Lower lobe of right lung (tissue), 2 donors: ENCODE measurements around the gene VKORC1. TPM values are rescaled to one million over a fixed set of nuclear protein-coding genes. Genes with fewer than 3 reads are reported as not detected.

Experiments
- ATAC-seq, 2 donors: fragments of 200-7000 bp; cut with Tn5 transposase; one replicate each; pipeline ENCODE4 v1.9.1; 2020 to 2022; ENCODE audit warnings: mild to moderate bottlenecking in 2 of 2, moderate library complexity in 2 of 2
- DNase-seq: peaks from one replicate; pipeline ENCODE4 v3.0.0-alpha.2; 2020
- H3K27ac ChIP-seq: fragments of 200-600 bp; one replicate; pipeline ENCODE4 v1.8.0; 2022
- H3K27me3 ChIP-seq: fragments of 200-600 bp; one replicate; pipeline ENCODE4 v1.8.0; 2022; ENCODE audit warnings: low read depth
- H3K36me3 ChIP-seq: fragments of 200-600 bp; one replicate; pipeline ENCODE4 v1.8.0; 2022; ENCODE audit warnings: mild to moderate bottlenecking
- H3K4me1 ChIP-seq: fragments of 200-600 bp; one replicate; pipeline ENCODE4 v1.8.0; 2022
- H3K4me3 ChIP-seq: fragments of 200-600 bp; one replicate; pipeline ENCODE4 v1.8.0; 2022; ENCODE audit warnings: mild to moderate bottlenecking
- H3K9me3 ChIP-seq: fragments of 200-600 bp; one replicate; pipeline ENCODE4 v1.8.0; 2022
- intact Hi-C: fragments of 100-400 bp; cut with DNase I; formaldehyde crosslinking; loops from one replicate; pipeline ENCODE4 v1.11.0; 2022
- total RNA-seq: library from RNA; stranded (reverse); fragmentation: NEBNext Ultra II Directional; extraction: Animal tissue kit (Norgen Biotek cat#: 25700); gene quantifications from one replicate; pipeline ENCODE4 v1.2.1, GENCODE V29; 2021
- TF ChIP-seq, protein P1 (sequence below): fragments of 200-600 bp; IDR thresholded peaks from one replicate; pipeline ENCODE4 v1.8.0; 2022; ENCODE audit warnings: antibody characterized with exemption, mild to moderate bottlenecking
- donor health status: DM: no; HTN: yes; CAD: no; lungs with severe emphysema.

Gene VKORC1
- total RNA-seq, 1 donor from 2014 or later: 65.6 TPM

- no peak for DNase-seq
- TF ChIP-seq, protein P1, sequence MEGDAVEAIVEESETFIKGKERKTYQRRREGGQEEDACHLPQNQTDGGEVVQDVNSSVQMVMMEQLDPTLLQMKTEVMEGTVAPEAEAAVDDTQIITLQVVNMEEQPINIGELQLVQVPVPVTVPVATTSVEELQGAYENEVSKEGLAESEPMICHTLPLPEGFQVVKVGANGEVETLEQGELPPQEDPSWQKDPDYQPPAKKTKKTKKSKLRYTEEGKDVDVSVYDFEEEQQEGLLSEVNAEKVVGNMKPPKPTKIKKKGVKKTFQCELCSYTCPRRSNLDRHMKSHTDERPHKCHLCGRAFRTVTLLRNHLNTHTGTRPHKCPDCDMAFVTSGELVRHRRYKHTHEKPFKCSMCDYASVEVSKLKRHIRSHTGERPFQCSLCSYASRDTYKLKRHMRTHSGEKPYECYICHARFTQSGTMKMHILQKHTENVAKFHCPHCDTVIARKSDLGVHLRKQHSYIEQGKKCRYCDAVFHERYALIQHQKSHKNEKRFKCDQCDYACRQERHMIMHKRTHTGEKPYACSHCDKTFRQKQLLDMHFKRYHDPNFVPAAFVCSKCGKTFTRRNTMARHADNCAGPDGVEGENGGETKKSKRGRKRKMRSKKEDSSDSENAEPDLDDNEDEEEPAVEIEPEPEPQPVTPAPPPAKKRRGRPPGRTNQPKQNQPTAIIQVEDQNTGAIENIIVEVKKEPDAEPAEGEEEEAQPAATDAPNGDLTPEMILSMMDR: no peak
- no peaks in the 10 kb centered on the region for H3K9me3 ChIP-seq
- no peaks in the 10 kb centered on the region for H3K36me3 ChIP-seq
- no peaks in the 10 kb centered on the region for H3K4me1 ChIP-seq
- no peak overlapping the region for H3K27ac ChIP-seq
- no peak overlapping the region for H3K4me3 ChIP-seq
- no peaks in the 10 kb centered on the region for H3K27me3 ChIP-seq
- intact Hi-C loops: no loop called here
- ATAC-seq: no peak
Measured at GRCh38 chr16:31050280-31051030, 44.1 kb downstream of the VKORC1 start.

GRCh38 chr16:31043898-31044481, 50.6 kb downstream of the VKORC1 start:
- Histone ChIP-seq H3K9me3 (no peaks in the 10 kb centered on the region), H3K4me1 (no peaks in the 10 kb centered on the region), H3K27me3 (no peaks in the 10 kb centered on the region), H3K36me3 (peaks cover 42% of the 10 kb centered on the region), H3K27ac (no peak overlapping the region), H3K4me3 (no peak overlapping the region)
- TF ChIP-seq, protein P1: no peak
- ATAC-seq (no peak), DNase-seq (no peak)
- intact Hi-C loops: no loop called here

DNA sequence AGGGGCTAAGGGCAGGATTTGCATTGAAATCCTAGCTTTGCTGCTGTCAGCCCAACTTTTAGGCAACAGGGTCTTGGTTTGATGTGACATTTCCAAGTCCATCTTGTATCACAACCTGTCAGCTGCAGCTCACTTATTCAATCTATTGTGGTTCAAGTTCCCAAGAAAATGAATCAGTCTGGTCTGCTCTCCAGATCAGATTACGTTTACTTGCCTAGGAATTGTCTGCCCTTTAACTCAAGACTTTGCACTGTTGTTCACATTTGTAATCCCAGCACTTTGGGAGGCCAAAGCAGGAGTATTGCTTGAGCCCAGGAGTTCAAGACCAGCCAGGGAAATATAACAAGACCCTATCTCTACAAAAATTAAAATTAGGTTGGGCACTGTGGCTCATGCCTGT, 51.2 kb downstream of the VKORC1 start:
- no peak for ATAC-seq
- no peak for DNase-seq
- Histone ChIP-seq H3K36me3 (peaks cover 48% of the 10 kb centered on the region), H3K9me3 (no peaks in the 10 kb centered on the region), H3K4me1 (no peaks in the 10 kb centered on the region), H3K27ac (no peak overlapping the region), H3K27me3 (no peaks in the 10 kb centered on the region), H3K4me3 (no peak overlapping the region)
- intact Hi-C loops: no loop called here
- TF ChIP-seq, protein P1: no peak

- Histone ChIP-seq H3K4me3 (no peak overlapping the region), H3K36me3 (peaks cover 53% of the 10 kb centered on the region), H3K27me3 (no peaks in the 10 kb centered on the region), H3K27ac (no peak overlapping the region), H3K4me1 (no peaks in the 10 kb centered on the region), H3K9me3 (no peaks in the 10 kb centered on the region)
- intact Hi-C loops: no loop called here
- TF ChIP-seq, protein P1: no peak
- no peak for ATAC-seq
- DNase-seq: no peak
Measured at GRCh38 chr16:31042866-31043265, 51.7 kb downstream of the VKORC1 start.

Other genes with a start within 250 kb of the VKORC1 start
- gene BCL7C, start 200.7 kb downstream of the VKORC1 start, total RNA-seq: 23.3 TPM
- gene CTF1, start 198.2 kb downstream of the VKORC1 start, total RNA-seq: 10.3 TPM
- 14.5 TPM for gene FBXL19, start 171.2 kb downstream of the VKORC1 start, total RNA-seq
- 30.2 TPM for gene ORAI3, start 145.7 kb downstream of the VKORC1 start, total RNA-seq
- gene SETD1A, start 137.0 kb downstream of the VKORC1 start, total RNA-seq: 15.0 TPM
- 23.6 TPM for gene HSD3B7, start 109.6 kb downstream of the VKORC1 start, total RNA-seq
- gene STX1B, start 84.2 kb downstream of the VKORC1 start, total RNA-seq: 0.32 TPM
- 86.1 TPM for gene STX4, start 61.2 kb downstream of the VKORC1 start, total RNA-seq
- 8.2 TPM for gene ZNF668, start 20.6 kb downstream of the VKORC1 start, total RNA-seq
- gene ZNF646, start 20.4 kb downstream of the VKORC1 start, total RNA-seq: 23.1 TPM
- gene PRSS53, start 5.9 kb downstream of the VKORC1 start, total RNA-seq: 2.4 TPM
- gene BCKDK, start 13.6 kb upstream of the VKORC1 start, total RNA-seq: 37.6 TPM
- gene KAT8, start 22.9 kb upstream of the VKORC1 start, total RNA-seq: 79.1 TPM
- 75.4 TPM for gene PRSS8, start 40.9 kb upstream of the VKORC1 start, total RNA-seq
- 6.6 TPM for gene PRSS36, start 55.3 kb upstream of the VKORC1 start, total RNA-seq
- 179 TPM for gene FUS, start 85.3 kb upstream of the VKORC1 start, total RNA-seq
- 82.0 TPM for gene PYCARD, start 108.0 kb upstream of the VKORC1 start, total RNA-seq
- gene TRIM72, start 119.3 kb upstream of the VKORC1 start, total RNA-seq: 0.06 TPM
- gene PYDC1, start 122.3 kb upstream of the VKORC1 start, total RNA-seq: not detected
- gene ITGAM, start 165.2 kb upstream of the VKORC1 start, total RNA-seq: 49.5 TPM